IMR-90 (cell line): ENCODE measurements around the gene EVA1C. TPM values are rescaled to one million over a fixed set of nuclear protein-coding genes. Genes with fewer than 3 reads are reported as not detected.

Source experiments
- ATAC-seq: fragments of 200-7000 bp; cut with Tn5 transposase; 2 replicates; pipeline ENCODE4 v1.9.1; 2020; ENCODE audit warnings: low read depth, mild to moderate bottlenecking, moderate library complexity
- BruUV-seq: library from RNA; stranded (reverse); fragments of 400-500 nt; replicated peaks from 2 replicates; lab custom pipeline; 2021; lab: Mats Ljungman, UMichigan
- CTCF ChIA-PET: fragments of 300-600 bp; formaldehyde crosslinking; extraction: SDS; loops from one replicate; lab custom pipeline; 2021; ENCODE audit warnings: antibody characterized with exemption; lab: Yijun Ruan, JAX
- POLR2A ChIA-PET: fragments of 300-600 bp; sonication (Branson Sonifier 250); formaldehyde crosslinking; loops from one replicate; lab custom pipeline; 2022; ENCODE audit warnings: antibody characterized with exemption; ENCODE audit not compliant: unreplicated experiment; lab: Charles Lee
- DNase-seq: peaks from one replicate; pipeline ENCODE4 v3.0.0; 2013
- H2AFZ ChIP-seq: replicated peaks from 2 replicates; pipeline ENCODE3; 2013; ENCODE audit warnings: low read length, mild to moderate bottlenecking; ENCODE audit not compliant: poor library complexity
- H2AK5ac ChIP-seq: 2 replicates; pipeline ENCODE4 v1.6.1; 2013; ENCODE audit warnings: low read depth, low read length, inconsistent platforms
- H2AK9ac ChIP-seq: replicated peaks from 2 replicates; pipeline ENCODE3; 2013; ENCODE audit warnings: mild to moderate bottlenecking, low read depth, low read length, moderate library complexity; ENCODE audit not compliant: poor library complexity
- H2BK120ac ChIP-seq: 2 replicates; pipeline ENCODE4 v1.6.1; 2013; ENCODE audit warnings: low read depth, low read length, inconsistent platforms
- H2BK15ac ChIP-seq: 3 replicates; pipeline ENCODE4 v1.6.1; 2013; ENCODE audit warnings: low read depth, low read length, inconsistent platforms
- H2BK20ac ChIP-seq: 2 replicates; pipeline ENCODE4 v1.6.1; 2013; ENCODE audit warnings: low read depth, mild to moderate bottlenecking, inconsistent platforms, low read length, moderate library complexity
- H2BK5ac ChIP-seq: 2 replicates; pipeline ENCODE4 v1.6.1; 2013; ENCODE audit warnings: mild to moderate bottlenecking, low read depth, low read length, inconsistent platforms; ENCODE audit not compliant: poor library complexity, severe bottlenecking
- H3K14ac ChIP-seq: replicated peaks from 2 replicates; pipeline ENCODE4 v1.6.1; 2013; ENCODE audit warnings: low read depth, low read length, inconsistent platforms
- H3K18ac ChIP-seq: 2 replicates; pipeline ENCODE4 v1.6.1; 2013; ENCODE audit warnings: low read depth, low read length, control low read depth
- H3K23ac ChIP-seq: 2 replicates; pipeline ENCODE4 v1.6.1; 2013; ENCODE audit warnings: low read depth, low read length, inconsistent platforms
- H3K27ac ChIP-seq: 2 replicates; pipeline ENCODE4 v1.5.1; 2013; ENCODE audit warnings: mild to moderate bottlenecking, control low read depth, low read length; ENCODE audit not compliant: insufficient read depth
- H3K27me3 ChIP-seq: 2 replicates; pipeline ENCODE4 v1.6.1; 2013; ENCODE audit warnings: low read length; ENCODE audit not compliant: control insufficient read depth, insufficient read depth
- H3K36me3 ChIP-seq: 2 replicates; pipeline ENCODE4 v1.6.1; 2013; ENCODE audit warnings: low read length, mixed read lengths; ENCODE audit not compliant: control insufficient read depth, insufficient read depth
- H3K4ac ChIP-seq: 2 replicates; pipeline ENCODE4 v1.6.1; 2013; ENCODE audit warnings: low read depth, low read length, inconsistent platforms
- H3K4me1 ChIP-seq: 2 replicates; pipeline ENCODE4 v1.6.1; 2013; ENCODE audit warnings: low read length, mixed read lengths; ENCODE audit not compliant: control insufficient read depth, insufficient read depth
- H3K4me2 ChIP-seq: 2 replicates; pipeline ENCODE4 v1.6.1; 2013; ENCODE audit warnings: low read depth, mild to moderate bottlenecking, control low read depth, low read length, moderate library complexity
- H3K4me3 ChIP-seq: 2 replicates; pipeline ENCODE4 v1.5.1; 2013; ENCODE audit warnings: low read depth, mild to moderate bottlenecking, control low read depth, low read length, moderate library complexity; ENCODE audit not compliant: insufficient read depth
- H3K56ac ChIP-seq: 2 replicates; pipeline ENCODE4 v1.6.1; 2013; ENCODE audit warnings: low read length, inconsistent platforms; ENCODE audit not compliant: insufficient read depth; ENCODE audit errors: extremely low read depth
- H3K79me1 ChIP-seq, 2 experiments: 2 replicates each; pipeline ENCODE4 v1.6.1; 2013; ENCODE audit warnings: low read length in 2 of 2, inconsistent platforms in 1 of 2, low read depth in 1 of 2
- H3K9ac ChIP-seq: 2 replicates; pipeline ENCODE4 v1.6.1; 2013; ENCODE audit warnings: low read depth, low read length, control low read depth
- H3K9me1 ChIP-seq: 2 replicates; pipeline ENCODE4 v1.6.1; 2013; ENCODE audit warnings: low read length, inconsistent platforms; ENCODE audit not compliant: insufficient read depth
- H3K9me3 ChIP-seq: 2 replicates; pipeline ENCODE4 v1.6.1; 2013; ENCODE audit warnings: low read length; ENCODE audit not compliant: control insufficient read depth, insufficient read depth
- H4K20me1 ChIP-seq: 2 replicates; pipeline ENCODE4 v1.6.1; 2013; ENCODE audit warnings: low read length, inconsistent platforms; ENCODE audit not compliant: insufficient read depth
- H4K5ac ChIP-seq: 2 replicates; pipeline ENCODE4 v1.6.1; 2013; ENCODE audit warnings: mild to moderate bottlenecking, low read depth, low read length, control low read depth
- H4K8ac ChIP-seq, 2 experiments: 2 replicates each; pipeline ENCODE4 v1.6.1; 2013; ENCODE audit warnings: low read depth in 2 of 2, low read length in 2 of 2, control low read depth in 1 of 2, inconsistent platforms in 1 of 2
- H4K91ac ChIP-seq: 2 replicates; pipeline ENCODE4 v1.6.1; 2013; ENCODE audit warnings: low read depth, low read length, inconsistent platforms; ENCODE audit not compliant: insufficient read depth
- CEBPB ChIP-seq: IDR thresholded peaks from 2 replicates; pipeline ENCODE4 v1.6.1; 2012; ENCODE audit warnings: low read depth, low read length, improper control_type of control experiment
- CHD1 ChIP-seq: IDR thresholded peaks from 2 replicates; pipeline ENCODE4 v1.6.1; 2012; ENCODE audit warnings: low read depth, low read length, improper control_type of control experiment
- CTCF ChIP-seq: conservative IDR thresholded peaks from 2 replicates; pipeline ENCODE4 v1.5.1; 2012; ENCODE audit warnings: mild to moderate bottlenecking, low read depth, low read length, improper control_type of control experiment
- ELK1 ChIP-seq: fragments of 150-350 bp; IDR thresholded peaks from 2 replicates; pipeline ENCODE4 v1.6.1; 2016; ENCODE audit warnings: low read depth, mild to moderate bottlenecking, low read length, moderate library complexity, borderline replicate concordance
- FOS ChIP-seq: fragments of 150-350 bp; IDR thresholded peaks from 2 replicates; pipeline ENCODE4 v1.6.1; 2016; ENCODE audit warnings: low read depth, low read length
- MAZ ChIP-seq: IDR thresholded peaks from 2 replicates; pipeline ENCODE4 v1.6.1; 2012; ENCODE audit warnings: low read depth, mild to moderate bottlenecking, low read length, improper control_type of control experiment, moderate library complexity, borderline replicate concordance
- POLR2A ChIP-seq: IDR thresholded peaks from 2 replicates; pipeline ENCODE4 v1.6.1; 2012; ENCODE audit warnings: mild to moderate bottlenecking, low read depth, low read length
- RCOR1 ChIP-seq: IDR thresholded peaks from 2 replicates; pipeline ENCODE4 v1.6.1; 2012; ENCODE audit warnings: mild to moderate bottlenecking, low read length, improper control_type of control experiment; ENCODE audit not compliant: insufficient replicate concordance
- RFX5 ChIP-seq: IDR thresholded peaks from 2 replicates; pipeline ENCODE4 v1.8.0; 2012; ENCODE audit warnings: low read depth, mild to moderate bottlenecking, low read length, moderate library complexity
- USF2 ChIP-seq: fragments of 150-350 bp; IDR thresholded peaks from 2 replicates; pipeline ENCODE4 v1.6.1; 2017; ENCODE audit warnings: mild to moderate bottlenecking, antibody characterized with exemption, low read length, low read depth
- WGBS, 2 experiments: methylation state at CpG; one replicate each; pipeline versions ENCODE4 v1.1.5 to v1.1.7; 2013; ENCODE audit warnings: missing lambda C conversion rate in 2 of 2; ENCODE audit not compliant: insufficient read length in 1 of 2; ENCODE audit errors: extremely low coverage in 2 of 2; 5-methylcytosine and 5-hydroxymethylcytosine counted together
- dilution Hi-C: fragments of 300-500 bp; cut with HindIII; formaldehyde crosslinking; loops from one replicate; pipeline ENCODE4 v1.14.3; 2018; ENCODE audit warnings: low sequenced_read_pairs; ENCODE audit not compliant: unreplicated experiment
- in situ Hi-C: fragments of 300-500 bp; cut with MboI; formaldehyde crosslinking; loops from 3 replicates; pipeline ENCODE4 v1.14.3; 2019; ENCODE audit warnings: low sequenced_read_pairs, inconsistent platforms, mixed read lengths
- intact Hi-C: fragments of 100-400 bp; cut with micrococcal nuclease; formaldehyde crosslinking; loops from 2 replicates; pipeline ENCODE4 v1.10.0; 2022
- polyA plus RNA-seq, 3 experiments: library from polyadenylated mRNA; depleted of rRNA; stranded (reverse); fragments of >200 nt; gene quantifications; 2 replicates each; pipeline ENCODE4 v1.2.3, GENCODE V29; 2012; ENCODE audit warnings: low replicate concordance in 1 of 3
- total RNA-seq: library from RNA; depleted of rRNA; stranded (reverse); fragments of >200 nt; gene quantifications from 2 replicates; pipeline ENCODE4 v1.2.3, GENCODE V29; 2012

Gene EVA1C
- total and polyA plus RNA-seq, 2 of the 4 experiments (the other 2 are of a cell fraction): 0.72 to 1.1 TPM

GRCh38 chr21:32548978-32549377 is 136.5 kb downstream of the EVA1C start:
- no peak overlapping the region for H2AFZ ChIP-seq
- no peak overlapping the region for H2BK20ac ChIP-seq
- H3K23ac ChIP-seq: no peak overlapping the region
- no peak overlapping the region for H2BK15ac ChIP-seq
- no peaks in the 10 kb centered on the region for H3K9me1 ChIP-seq
- H3K4me2 ChIP-seq: no peak overlapping the region
- H2BK5ac ChIP-seq: no peak overlapping the region
- no peaks in the 10 kb centered on the region; the same call in 1 of the 2 replicates for H3K27me3 ChIP-seq
- DNase-seq: no peak
- no peak overlapping the region for H3K4me3 ChIP-seq
- H3K9ac ChIP-seq: no peak overlapping the region
- no peak overlapping the region for H3K14ac ChIP-seq
- no peak overlapping the region for H3K27ac ChIP-seq
- ChIA-PET CTCF (no interaction called here), POLR2A (no interaction called here)
- H3K79me1 ChIP-seq: no peaks in the 10 kb centered on the region
- 80% methylated on average over 2 of the region's 8 CpGs; no CpG with 5 or more reads in 1 of the 2 experiments for WGBS, 2 experiments
- no peak overlapping the region for H3K18ac ChIP-seq
- BruUV-seq: no TSS peak
- intact Hi-C loops (no loop called here), dilution Hi-C loops (no loop called here), in situ Hi-C loops (no loop called here)
- no peaks in the 10 kb centered on the region for H3K36me3 ChIP-seq
- H2AK5ac ChIP-seq: no peak overlapping the region
- TF ChIP-seq USF2 (no peak), CHD1 (no peak), RFX5 (no peak), RCOR1 (no peak), POLR2A (no peak), CEBPB (no peak), MAZ (no peak), FOS (no peak), CTCF (no peak), ELK1 (no peak)
- no peak overlapping the region for H3K56ac ChIP-seq
- no peak overlapping the region for H4K5ac ChIP-seq
- H4K8ac ChIP-seq: no peak overlapping the region
- no peak overlapping the region for H3K4ac ChIP-seq
- no peaks in the 10 kb centered on the region for H3K9me3 ChIP-seq
- no peaks in the 10 kb centered on the region for H3K4me1 ChIP-seq
- no peak for ATAC-seq
- no peak overlapping the region for H2BK120ac ChIP-seq
- no peak overlapping the region for H4K91ac ChIP-seq
- H2AK9ac ChIP-seq: no peak overlapping the region
- H4K20me1 ChIP-seq: no peaks in the 10 kb centered on the region
